Umbilical cord (tissue), 2 donors: ENCODE results near the gene CCM2. TPM values are rescaled to one million over a fixed set of nuclear protein-coding genes. Genes with fewer than 3 reads are reported as not detected.

Experiments
- DNase-seq: peaks from one replicate; pipeline ENCODE4 v3.0.0-alpha.2; 2015; ENCODE audit warnings: low spot score
- total RNA-seq: library from RNA; depleted of rRNA; stranded (reverse); fragments of >200 nt; gene quantifications from one replicate; pipeline ENCODE4 v1.2.3, GENCODE V29; 2014; ENCODE audit warnings: low replicate concordance; ENCODE audit not compliant: insufficient read depth

Gene CCM2
- total RNA-seq = 21.4 TPM

DNA sequence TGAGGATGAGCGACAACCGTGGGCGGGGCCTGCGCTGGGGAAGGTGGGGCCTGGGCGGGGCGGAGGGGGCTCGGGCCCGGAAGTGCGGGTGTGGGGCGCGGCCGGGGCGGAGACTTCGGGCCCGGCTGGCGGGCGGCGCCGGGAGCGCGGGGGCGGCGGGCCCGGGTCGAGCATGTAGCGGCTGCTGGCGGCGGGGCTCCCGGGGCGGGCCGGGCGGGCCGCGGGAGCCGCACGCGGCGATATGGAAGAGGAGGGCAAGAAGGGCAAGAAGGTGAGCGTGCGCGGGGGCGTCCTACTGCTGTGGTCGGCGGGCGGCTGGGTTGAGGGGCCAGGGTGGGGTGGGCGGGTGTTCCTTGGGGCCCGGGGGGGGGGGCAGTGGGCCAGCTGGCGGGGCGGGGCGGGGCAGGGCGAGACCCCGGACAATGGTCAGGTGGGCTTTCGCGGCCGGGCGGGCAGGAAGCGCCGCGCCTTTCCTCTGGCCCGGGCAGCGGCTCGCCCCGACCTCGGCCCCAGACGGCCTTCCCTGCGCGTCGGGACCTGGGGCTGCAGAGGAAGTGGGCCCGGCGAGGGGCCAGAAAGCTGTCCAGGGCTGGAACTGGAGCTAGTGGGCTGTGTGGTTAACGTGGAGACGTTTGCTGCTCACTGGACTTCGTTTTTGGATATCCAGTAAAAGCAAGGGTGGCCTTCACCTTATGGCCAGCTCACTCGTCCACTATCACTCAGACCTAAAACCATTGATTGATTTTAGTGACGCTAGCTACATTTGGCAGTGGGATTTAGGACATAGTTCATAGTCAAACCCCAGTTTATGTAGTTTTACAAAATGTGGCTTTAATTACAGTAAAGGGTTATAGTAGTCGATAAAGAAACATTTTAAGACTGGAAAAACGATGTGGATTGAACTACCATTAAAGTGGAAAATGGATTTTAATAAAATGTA is at the start of gene CCM2:
Gene CCM2, plus strand, starts transcription at position 109 of the 940 bp plus-strand sequence. Its CDS starts 133 bp downstream, at position 242.
- peak; percentile 58 for DNase-seq

DNA sequence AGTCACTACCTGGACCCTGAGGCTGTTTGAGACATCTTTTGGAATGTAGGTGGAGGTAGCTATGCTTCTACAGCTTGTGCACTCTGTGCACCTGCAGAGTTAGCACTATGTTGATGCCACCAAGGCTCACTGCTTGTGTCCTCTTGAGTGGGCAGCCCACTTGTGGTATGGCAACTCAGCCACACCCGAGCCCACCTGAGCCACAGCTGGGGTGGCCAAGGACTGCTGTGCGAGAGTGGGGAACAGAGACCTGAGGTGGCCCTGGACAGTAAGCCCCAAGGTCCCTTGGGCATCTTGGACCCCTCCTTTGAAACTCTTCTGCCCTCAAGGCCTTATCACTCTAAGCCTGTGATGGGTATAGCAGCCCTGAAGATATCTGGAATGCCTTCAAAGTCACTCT is 46.8 kb upstream of the CCM2 start:
- DNase-seq = no peak

DNA sequence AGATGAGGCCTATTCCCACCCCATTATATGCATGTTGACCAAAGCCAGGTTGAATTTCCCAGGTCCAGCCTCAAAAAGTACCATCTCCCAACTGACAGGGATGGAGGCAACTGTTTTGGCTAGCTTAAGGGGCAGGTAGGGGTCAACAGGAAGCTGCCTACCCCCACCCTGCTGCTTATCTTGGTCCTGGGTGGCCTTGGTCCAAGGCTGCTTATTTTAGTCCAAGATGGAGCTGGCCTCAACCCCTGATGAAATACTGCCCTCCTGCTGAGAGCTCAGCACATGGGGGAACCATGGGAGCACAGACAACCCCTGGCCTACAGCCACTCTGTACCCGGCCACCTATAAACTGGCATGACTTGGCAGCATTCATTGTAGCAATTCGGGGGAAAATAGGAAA is 44.3 kb upstream of the CCM2 start:
- DNase-seq = no peak

DNA sequence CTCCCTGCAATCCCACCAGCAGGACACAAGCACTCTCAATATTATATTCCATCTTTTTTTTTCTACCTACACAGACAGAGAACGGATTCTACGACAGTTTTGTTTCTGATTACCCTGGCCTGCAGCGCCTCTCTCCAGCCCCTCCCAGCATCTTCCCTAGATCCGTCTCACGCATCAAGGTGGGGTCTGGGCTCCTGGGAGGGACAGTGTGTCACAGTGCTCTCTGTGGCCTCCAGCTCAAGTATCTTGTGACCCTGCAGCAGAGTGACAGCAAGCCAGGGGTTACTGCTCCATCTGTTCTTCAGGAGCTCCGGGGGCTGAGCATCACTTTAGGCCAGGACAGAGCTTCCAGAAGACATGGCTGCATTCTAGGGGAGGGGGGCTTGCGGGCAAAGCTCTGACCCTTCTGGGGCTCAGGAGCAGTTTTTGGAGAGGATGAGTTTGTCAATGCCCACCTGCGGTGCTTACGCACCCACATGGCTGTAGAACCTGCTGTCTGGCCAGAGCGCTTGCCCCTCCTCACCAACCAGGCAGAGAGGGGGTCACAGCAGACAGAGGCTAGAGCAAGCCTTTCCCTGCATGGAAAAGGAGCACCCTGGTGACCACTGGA is 43.7 kb upstream of the CCM2 start:
- DNase-seq = no peak

DNA sequence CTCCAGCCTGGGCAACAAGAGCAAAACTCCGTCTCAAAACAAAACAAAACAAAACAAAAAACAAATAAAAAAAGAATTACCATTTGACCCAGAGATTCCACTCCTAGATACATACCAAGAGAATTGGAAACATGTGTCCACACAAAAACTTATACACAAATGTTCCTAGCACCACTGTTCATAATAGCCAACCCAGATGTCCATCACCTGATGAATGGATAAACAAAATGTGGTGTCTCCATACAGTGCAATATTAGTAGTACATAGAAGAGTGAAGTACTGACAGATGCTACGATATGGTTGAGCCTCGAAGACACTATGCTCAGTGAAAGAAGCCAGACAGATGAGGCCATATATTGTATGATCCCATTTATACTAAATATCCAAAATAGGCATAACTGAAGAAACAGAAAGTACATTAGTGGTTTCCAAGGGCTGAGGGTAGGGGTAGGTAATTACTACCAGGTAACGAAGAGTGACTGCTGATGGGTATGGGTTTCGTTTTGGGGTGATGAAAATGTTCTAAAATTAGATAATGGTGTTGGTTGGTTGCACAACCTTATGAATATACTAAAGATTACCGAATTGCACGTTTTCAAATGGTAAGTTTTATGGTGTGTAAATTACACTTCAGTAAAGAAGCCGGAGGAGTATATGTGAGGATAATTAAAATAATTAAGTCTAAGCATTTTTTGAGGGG is 41.2 kb upstream of the CCM2 start:
- no peak for DNase-seq

DNA sequence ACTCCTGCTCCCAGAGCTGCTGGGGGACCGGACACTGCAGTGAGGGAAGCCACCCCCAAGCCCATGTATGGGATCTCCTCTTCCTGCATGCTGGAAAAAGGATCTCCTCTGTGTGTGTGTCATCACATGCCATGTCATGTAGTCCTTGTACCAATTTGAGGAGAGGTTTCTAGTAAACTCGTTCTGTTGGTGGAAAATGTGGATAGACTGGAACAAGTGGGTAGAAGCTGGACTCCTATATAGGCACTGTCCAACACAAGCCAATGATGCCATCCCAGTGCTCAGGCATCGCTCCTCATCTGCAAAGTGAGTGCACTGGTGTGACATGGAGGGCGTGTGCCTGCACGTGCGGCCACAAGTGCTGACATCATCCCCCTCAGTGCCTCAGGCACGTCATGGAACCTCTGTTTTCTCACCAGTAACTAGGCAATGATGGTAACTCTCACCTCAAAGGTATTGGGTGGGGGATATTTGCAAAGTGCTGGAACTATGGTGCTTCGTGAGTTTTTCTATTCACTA is 40.5 kb upstream of the CCM2 start:
- no peak for DNase-seq

DNA sequence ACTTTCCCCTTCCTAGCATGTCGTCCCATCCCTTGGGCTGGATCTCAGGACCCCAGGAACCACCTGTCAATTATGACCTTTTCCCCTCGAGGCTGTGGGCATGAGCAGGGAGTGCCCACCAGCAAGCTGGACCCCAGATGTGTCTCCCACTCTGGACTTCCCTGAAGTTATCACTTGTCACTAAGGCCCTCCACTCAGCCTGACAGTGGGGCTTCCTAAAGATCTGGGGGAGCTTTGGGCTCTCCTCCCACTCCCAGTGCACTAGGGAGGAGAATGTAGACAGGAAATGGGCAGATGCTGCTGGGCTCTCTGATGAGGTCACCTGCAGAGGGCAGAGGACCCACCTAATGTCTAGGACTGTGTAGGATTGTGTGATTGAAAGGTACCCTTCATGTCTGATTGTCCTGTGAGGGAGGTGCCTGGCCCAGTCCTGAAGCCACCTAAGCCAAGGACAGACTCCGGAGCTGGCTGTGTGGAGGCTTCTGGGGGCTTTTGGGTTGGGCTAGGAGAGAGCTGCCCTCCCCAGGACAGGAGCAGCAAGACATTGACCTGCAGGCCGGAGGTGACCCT is 39.9 kb upstream of the CCM2 start:
- DNase-seq = no peak

DNA sequence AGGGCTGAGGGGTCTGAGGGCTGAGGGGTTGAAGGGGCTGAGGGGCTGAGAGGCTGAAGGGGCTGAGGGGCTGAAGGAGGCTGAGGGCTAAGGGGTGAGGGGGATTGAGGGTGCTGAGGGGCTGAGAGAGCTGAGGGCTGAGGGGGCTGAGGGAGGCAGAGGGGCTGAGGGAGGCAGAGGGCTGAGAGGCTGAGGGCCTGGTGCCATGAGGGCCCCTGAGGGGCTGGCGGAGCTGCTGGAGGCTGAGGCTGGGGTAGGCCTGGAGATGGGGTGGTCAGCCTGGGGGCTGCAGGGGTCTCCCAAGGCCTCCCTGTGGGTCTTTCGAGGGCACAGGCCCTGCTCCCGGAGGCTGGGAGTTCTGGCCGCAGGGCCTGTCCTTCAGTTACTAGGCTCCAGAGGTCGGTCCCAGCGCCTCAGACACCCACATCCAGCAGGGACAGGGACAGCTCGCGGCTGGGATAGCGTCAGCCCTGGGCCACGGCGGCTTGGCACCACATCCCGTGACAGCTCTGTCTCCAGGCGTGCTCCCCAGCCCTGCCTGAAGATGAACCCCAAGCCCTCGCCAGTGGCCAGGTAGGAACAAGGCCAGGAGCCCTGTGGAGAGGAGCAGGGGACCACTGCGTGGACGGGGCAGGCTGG is 38.0 kb upstream of the CCM2 start:
- DNase-seq = no peak

DNA sequence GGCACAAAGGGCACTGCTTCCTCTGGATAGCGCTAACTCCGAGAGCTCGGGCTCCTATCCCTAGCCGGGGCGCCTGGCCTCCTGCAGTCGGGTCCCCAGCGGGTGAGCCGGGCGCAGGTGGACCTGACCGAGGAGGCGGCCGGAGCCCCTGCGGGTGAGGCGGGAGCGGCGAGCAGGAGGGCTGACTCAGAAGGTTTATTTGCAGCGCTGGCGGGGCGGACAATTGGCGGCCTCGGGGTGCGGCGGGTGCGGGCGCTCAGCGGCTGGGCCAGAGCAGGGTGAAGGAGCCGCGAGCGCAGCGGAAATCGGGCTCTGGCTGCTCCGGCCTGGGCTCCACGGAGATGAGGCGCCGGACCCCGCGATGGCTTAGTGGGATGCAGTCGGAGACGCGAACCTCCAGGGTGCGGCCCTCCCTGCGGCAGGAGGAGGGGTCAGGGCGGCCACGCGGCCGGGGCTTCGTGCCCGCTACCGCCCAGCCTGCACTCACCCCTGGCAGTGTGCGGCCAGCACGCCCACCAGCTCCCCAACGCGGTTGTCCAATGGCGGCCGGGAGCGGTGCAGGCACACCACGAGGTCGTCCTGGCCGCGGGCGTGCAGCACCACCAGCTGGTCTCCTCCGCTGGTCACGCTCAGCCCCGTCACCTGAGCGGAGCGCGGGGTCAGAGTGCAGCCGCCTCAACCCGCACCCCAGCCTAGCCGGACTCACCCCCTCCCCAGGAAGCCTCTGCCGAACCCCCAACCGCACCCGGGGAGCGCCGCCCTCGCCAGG is 37.3 kb upstream of the CCM2 start:
- DNase-seq = peak; percentile 36

DNA sequence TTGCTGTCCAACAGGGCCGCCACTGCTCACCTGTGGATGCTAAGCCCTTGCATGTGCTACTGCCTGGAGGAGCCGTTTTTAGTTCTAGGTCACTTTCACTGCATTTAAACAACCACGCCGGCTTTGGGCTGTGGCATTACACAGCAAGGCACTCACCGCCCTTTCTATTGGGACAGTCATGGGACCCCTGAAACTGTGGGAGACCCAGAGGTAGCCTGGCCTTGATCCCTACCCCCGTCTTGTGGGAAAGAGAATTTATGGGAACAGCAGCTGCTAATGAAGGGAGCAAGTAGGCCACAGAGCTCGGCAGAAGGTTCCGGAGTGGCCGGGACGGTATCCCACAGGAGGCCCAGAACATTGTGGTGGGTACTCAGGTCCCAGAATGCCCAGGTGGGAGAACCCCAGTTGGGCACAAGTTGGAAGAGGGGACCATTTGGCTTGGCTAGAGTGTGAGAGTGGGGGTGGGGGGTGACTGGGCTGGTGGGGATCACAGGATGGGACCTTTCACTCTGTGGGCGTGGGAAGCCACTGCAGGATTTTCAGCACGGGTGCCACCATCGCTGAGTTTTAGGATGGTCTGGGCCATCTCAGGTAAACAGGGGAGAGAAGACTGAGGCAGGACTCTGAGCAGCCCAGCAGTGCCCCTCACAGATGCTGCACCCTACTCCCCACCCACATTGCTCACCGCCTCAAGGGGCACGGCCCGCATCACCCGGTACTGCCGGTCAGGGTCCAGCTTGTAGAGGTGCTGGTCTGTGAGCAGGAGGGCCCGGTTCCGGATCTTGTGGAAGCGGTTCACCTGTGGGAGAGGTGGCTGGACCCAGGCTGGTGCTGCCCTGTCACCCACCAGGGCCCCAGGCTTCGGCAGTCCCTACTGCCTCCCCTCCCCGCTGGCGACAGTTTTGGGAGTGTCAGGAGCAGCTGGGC is 36.4 kb upstream of the CCM2 start:
- no peak for DNase-seq

DNA sequence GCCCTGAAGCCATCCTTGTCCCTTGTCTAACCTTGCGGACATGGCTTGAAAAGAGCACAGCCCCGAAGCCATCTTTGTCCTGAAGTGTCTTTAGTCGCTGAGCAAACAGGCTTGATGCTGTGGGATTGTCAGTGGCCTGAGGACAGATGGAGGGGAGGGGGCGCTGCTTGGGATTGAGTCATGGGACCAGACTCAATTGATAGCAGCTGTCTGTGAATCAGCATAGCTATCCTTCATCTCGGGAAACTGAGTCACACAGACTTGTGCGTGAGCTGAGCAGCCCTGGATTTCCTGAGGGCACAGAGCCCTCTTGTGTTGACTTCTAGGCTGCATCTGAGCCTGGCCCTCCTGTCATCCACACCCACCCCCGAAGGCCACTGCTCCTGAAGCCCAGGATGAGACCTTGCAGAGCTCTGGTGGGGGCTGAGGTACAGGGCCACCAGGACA is 35.6 kb upstream of the CCM2 start:
- DNase-seq = no peak

DNA sequence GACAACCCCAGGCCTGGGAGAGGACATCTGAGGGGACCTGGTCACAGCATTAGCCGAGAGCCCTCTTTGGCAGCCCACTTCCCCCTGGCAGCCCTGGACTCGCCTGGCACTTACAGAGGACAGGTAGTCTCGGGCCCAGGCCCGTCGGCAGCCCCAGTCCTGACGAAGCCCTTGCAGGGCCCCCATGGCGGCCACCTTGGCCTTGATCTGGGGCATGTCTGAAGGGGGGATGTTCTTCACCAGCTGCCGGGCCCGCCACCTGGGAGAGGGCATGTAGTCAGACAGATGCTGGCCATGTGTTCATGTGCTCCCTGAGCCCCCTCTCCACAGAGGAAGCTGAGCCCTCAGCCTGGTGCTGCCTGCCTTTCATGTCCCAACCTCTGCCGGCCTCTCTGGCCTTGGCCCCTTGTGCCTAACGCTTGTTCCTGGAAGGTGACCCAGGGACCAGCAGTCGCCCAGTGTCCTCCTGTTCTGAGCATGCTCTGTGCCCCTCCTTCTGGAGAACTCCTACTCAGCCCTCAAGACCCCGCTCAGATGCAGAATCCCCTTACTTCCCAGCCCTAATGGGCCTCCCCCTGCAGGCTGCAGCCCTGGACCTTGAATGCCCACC is 35.1 kb upstream of the CCM2 start:
- DNase-seq = no peak

DNA sequence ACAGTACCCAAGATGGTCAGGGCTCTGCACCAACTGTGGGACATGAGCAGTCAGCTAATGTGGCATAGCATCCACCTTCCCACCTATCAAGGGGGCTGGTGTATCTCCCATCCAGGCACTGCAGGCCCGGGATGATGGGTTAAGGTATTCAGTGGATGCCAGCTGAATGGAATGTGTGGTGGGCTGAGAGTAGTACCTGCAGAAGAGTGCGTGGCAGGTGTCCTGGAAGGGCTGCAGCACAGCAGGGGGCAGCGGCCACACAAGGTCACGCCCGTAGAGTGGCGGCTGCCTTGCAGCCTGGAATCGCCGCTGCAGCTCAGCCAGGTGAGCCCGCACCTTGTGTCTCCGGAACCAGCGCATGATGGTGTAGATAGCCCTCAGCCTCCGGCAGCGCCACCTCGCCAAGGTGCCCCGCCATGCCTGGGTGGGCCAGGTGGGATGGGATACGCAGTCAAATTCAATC is 34.5 kb upstream of the CCM2 start:
- DNase-seq = no peak

DNA sequence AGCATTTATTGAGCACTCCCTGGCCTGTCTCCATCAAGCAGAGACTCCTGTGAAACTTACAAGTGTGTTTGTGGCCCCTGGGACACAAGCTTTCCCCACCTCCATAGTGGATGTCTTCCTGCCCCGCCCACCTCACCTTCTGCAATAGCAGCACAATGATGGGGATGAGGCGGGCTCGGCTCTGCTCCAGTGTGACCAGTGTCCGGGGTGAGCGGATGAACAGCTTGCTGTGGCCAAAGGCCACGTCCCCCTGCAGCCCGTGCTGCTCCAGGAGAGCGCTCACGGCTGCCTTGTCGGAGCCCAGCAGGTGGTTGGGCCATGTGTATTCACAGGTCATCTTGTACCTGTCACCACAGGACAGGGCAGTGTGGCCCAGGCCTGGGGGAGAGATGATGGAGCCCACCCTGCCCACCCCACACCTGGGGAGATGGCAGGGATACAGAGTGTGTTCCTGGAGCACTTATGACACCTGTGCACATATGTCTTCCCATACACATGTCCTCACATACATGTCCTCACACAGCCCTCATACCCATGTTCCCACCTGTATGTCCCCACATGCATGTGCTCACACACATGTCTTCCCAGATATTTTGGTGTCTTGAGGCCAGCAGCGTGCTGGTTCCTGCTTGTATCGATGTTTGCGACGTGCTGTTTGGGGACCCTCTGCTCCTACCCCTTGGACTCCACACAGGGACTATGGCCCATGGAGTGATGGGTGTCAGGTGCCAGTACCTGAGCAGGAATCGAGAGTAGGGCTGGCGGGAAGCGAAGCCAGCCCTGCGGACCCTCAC is 33.9 kb upstream of the CCM2 start:
- DNase-seq = no peak

DNA sequence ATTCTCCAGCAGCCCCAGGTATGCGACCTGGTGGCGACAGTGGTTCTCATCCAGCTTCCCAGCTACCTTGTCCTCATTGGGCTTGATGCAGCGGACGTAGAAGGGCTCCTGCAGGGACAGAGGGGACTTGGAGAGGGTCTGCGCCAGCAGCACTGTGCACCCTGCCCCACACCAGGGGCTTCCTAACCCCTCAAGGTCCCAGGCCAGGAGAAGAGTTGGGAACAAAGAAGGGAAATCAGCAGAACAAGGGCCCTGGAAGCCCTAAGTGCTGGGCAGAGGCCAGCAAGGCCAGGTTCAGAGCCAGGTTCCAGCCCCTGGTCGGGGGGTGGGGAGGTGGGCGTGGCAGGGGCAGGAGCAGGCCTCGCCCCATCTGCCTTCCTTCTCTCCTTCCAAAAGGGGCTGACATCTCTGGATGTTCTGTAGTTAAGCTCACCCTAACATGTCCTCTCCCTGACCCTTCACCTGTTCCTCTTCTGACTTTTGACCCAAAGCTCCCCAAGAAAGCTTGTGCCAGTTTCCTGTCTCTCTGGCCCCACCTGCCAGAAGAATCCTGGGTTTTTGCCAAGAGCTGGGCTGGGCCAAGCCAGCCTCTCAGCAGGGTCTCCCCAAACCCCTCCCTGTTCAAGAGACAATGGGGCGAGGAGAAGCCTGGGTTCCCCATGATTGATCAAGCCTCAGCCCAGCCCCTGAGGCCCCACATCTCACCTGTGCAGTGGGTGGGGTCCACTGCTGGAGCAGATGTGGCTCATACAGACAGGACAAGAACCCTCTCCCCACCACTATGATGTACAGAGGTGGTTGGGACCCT is 33.1 kb upstream of the CCM2 start:
- no peak for DNase-seq

DNA sequence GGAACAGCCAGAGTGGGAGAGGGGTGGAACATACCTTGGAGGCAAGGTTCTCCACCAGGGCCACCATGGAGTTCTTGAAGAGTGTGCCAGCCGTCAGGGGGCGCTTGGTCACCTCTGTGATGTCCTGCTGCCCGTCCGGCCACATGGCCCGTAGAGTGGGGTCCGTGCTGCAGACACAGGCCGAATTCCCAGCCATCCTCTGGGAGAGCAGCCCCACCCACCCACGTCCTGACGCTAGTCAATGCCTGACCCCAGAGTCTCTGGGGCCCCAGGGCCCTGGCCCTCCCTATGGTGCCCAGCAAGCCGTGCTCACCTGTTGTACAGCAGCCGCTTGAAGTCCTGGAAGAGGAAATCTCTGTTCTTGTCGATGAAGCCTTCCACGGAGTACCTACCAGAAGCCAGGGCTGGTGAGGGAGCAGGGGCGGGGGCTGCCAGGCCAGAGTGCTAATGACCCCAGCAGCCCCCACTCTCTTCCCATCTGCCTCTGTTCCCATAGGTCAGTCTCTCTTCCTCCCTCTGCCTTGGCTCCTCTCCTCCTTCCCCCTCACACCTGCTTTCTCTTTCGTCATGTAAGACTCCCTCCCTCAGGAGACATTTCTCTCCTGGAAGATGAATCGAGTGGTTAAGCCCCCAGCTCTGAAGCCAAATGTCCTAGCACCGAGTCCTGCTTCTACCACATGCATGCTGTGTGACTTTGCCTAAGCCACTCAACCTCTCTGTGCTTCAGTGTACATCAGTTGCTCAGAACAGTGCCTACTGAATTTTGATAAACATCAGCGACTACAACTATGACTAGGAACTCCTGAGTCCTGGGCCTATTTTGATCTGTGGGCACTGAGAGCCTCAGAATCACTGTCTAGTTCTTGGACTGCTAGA is 32.2 kb upstream of the CCM2 start:
- no peak for DNase-seq
